ENCODE results near the gene CDSN. TPM values are rescaled to one million over a fixed set of nuclear protein-coding genes. Genes with fewer than 3 reads are reported as not detected.

The CDSN gene
- polyA plus RNA-seq, 1 donor (not counting 4 experiments of a cell fraction or from before 2014, with no cell fraction given) = 4.0 TPM

GRCh38 chr6:31143148-31143547 is 22.9 kb upstream of the CDSN start:
- FAIRE-seq (no peak), DNase-seq (ENCODE audit: low read depth, low spot score) (no peak)
- Histone ChIP-seq H3K36me3 (ENCODE audit: control insufficient read depth in 2 of 2, extremely low read depth in 1 of 2, insufficient read depth in 2 of 2, low read length in 2 of 2) (peaks cover 2 to 3% of the 10 kb centered on the region in 2 experiments), H3K4me3 (ENCODE audit: control insufficient read depth in 2 of 3, extremely low read depth in 1 of 3, insufficient read depth in 2 of 3, low read depth in 1 of 3, low read length in 3 of 3) (no peak overlapping the region), H3K9me3 (ENCODE audit: control insufficient read depth, low read depth, low read length) (no peaks in the 10 kb centered on the region), H4K20me1 (ENCODE audit: control insufficient read depth, extremely low read depth, insufficient read depth, low read length) (no peaks in the 10 kb centered on the region), H3K9me1 (ENCODE audit: control insufficient read depth, extremely low read depth, insufficient read depth, low read length) (no peaks in the 10 kb centered on the region), H3K4me2 (ENCODE audit: control insufficient read depth, extremely low read depth, insufficient read depth, low read depth, low read length) (no peak overlapping the region), H2AFZ (ENCODE audit: control insufficient read depth, low read length) (no peak overlapping the region), H3K4me1 (ENCODE audit: control insufficient read depth, extremely low read depth, insufficient read depth, low read length) (peaks cover 7% of the 10 kb centered on the region), H3K27ac (ENCODE audit: control insufficient read depth, insufficient read depth, low read length) (no peak overlapping the region), H3K9ac (ENCODE audit: control insufficient read depth, extremely low read depth, insufficient read depth, low read length) (no peak overlapping the region), H3K27me3 (ENCODE audit: control insufficient read depth, extremely low read depth, insufficient read depth, low read length) (no peaks in the 10 kb centered on the region), H3K79me2 (ENCODE audit: control insufficient read depth, insufficient read depth, low read length) (no peaks in the 10 kb centered on the region)
- TF ChIP-seq EZH2 (IDR thresholded peaks at IDR 0.05; ENCODE audit: low read length) = no peak
- no peak for TF ChIP-seq CTCF (optimal IDR thresholded peaks at IDR 0.05 in 1 of 3, IDR thresholded peaks at IDR 0.05 in 1 of 3, conservative IDR thresholded peaks at IDR 0.05 in 1 of 3; ENCODE audit: extremely low read depth in 1 of 3, insufficient read depth in 2 of 3, low read length in 3 of 3)
- dilution Hi-C loops (cut with MboI; ENCODE audit: extremely low pct_ligation_motif_present, low sequenced_read_pairs) = no loop called here

- FAIRE-seq (no peak), DNase-seq (ENCODE audit: low read depth, low spot score) (no peak)
- H3K4me1 ChIP-seq (ENCODE audit: control insufficient read depth, extremely low read depth, insufficient read depth, low read length) = peaks cover 10% of the 10 kb centered on the region
- H3K27me3 ChIP-seq (ENCODE audit: control insufficient read depth, extremely low read depth, insufficient read depth, low read length) = no peaks in the 10 kb centered on the region
- no peak overlapping the region for H3K4me3 ChIP-seq (ENCODE audit: control insufficient read depth in 2 of 3, extremely low read depth in 1 of 3, insufficient read depth in 2 of 3, low read depth in 1 of 3, low read length in 3 of 3)
- TF ChIP-seq EZH2 (IDR thresholded peaks at IDR 0.05; ENCODE audit: low read length) (no peak), CTCF (optimal IDR thresholded peaks at IDR 0.05 in 1 of 3, IDR thresholded peaks at IDR 0.05 in 1 of 3, conservative IDR thresholded peaks at IDR 0.05 in 1 of 3; ENCODE audit: extremely low read depth in 1 of 3, insufficient read depth in 2 of 3, low read length in 3 of 3) (no peak)
- H3K9me1 ChIP-seq (ENCODE audit: control insufficient read depth, extremely low read depth, insufficient read depth, low read length) = no peaks in the 10 kb centered on the region
- H2AFZ ChIP-seq (ENCODE audit: control insufficient read depth, low read length) = no peak overlapping the region
- H3K4me2 ChIP-seq (ENCODE audit: control insufficient read depth, extremely low read depth, insufficient read depth, low read depth, low read length) = no peak overlapping the region
- no peaks in the 10 kb centered on the region for H3K9me3 ChIP-seq (ENCODE audit: control insufficient read depth, low read depth, low read length)
- dilution Hi-C loops (cut with MboI; ENCODE audit: extremely low pct_ligation_motif_present, low sequenced_read_pairs) = no loop called here
- no peaks in the 10 kb centered on the region for H3K79me2 ChIP-seq (ENCODE audit: control insufficient read depth, insufficient read depth, low read length)
- H3K9ac ChIP-seq (ENCODE audit: control insufficient read depth, extremely low read depth, insufficient read depth, low read length) = no peak overlapping the region
- peaks cover 2 to 3% of the 10 kb centered on the region in 2 experiments for H3K36me3 ChIP-seq (ENCODE audit: control insufficient read depth in 2 of 2, extremely low read depth in 1 of 2, insufficient read depth in 2 of 2, low read length in 2 of 2)
- H3K27ac ChIP-seq (ENCODE audit: control insufficient read depth, insufficient read depth, low read length) = no peak overlapping the region
- H4K20me1 ChIP-seq (ENCODE audit: control insufficient read depth, extremely low read depth, insufficient read depth, low read length) = no peaks in the 10 kb centered on the region
These were observed 22.1 kb upstream of the CDSN start for GRCh38 chr6:31142361-31142761.
